Measurements from ENCODE around the gene HCN2.

The HCN2 gene

DNA sequence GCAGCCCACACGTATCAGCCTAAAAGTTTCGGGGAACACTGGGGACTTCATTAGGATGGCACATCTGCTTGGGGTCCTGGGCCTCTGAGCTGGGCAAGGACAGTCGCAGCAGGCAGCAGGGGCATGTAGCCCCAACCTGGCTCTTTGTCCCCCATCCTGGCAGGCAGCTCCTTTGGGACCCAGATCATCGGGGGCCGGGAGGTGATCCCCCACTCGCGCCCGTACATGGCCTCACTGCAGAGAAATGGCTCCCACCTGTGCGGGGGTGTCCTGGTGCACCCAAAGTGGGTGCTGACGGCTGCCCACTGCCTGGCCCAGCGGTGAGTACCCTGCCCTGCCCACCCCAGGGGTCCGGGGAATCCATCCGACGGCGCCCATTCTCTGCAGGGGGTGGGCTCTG is 42.6 kb upstream of the HCN2 start:
- ChIA-PET CTCF (no interaction called here), POLR2A (interaction anchor here (0.5 kb wide), 1 partner anchor 103 kb away, joined by 8 read pairs; no protein-coding TSS in a partner anchor)
- TF ChIP-seq, protein P1, sequence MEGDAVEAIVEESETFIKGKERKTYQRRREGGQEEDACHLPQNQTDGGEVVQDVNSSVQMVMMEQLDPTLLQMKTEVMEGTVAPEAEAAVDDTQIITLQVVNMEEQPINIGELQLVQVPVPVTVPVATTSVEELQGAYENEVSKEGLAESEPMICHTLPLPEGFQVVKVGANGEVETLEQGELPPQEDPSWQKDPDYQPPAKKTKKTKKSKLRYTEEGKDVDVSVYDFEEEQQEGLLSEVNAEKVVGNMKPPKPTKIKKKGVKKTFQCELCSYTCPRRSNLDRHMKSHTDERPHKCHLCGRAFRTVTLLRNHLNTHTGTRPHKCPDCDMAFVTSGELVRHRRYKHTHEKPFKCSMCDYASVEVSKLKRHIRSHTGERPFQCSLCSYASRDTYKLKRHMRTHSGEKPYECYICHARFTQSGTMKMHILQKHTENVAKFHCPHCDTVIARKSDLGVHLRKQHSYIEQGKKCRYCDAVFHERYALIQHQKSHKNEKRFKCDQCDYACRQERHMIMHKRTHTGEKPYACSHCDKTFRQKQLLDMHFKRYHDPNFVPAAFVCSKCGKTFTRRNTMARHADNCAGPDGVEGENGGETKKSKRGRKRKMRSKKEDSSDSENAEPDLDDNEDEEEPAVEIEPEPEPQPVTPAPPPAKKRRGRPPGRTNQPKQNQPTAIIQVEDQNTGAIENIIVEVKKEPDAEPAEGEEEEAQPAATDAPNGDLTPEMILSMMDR (IDR thresholded peaks at IDR 0.05; ENCODE audit: control extremely low read depth, extremely low read depth, low read depth, missing control alignments) = no peak
- no peak for DNase-seq (ENCODE audit: extremely low spot score)

DNA sequence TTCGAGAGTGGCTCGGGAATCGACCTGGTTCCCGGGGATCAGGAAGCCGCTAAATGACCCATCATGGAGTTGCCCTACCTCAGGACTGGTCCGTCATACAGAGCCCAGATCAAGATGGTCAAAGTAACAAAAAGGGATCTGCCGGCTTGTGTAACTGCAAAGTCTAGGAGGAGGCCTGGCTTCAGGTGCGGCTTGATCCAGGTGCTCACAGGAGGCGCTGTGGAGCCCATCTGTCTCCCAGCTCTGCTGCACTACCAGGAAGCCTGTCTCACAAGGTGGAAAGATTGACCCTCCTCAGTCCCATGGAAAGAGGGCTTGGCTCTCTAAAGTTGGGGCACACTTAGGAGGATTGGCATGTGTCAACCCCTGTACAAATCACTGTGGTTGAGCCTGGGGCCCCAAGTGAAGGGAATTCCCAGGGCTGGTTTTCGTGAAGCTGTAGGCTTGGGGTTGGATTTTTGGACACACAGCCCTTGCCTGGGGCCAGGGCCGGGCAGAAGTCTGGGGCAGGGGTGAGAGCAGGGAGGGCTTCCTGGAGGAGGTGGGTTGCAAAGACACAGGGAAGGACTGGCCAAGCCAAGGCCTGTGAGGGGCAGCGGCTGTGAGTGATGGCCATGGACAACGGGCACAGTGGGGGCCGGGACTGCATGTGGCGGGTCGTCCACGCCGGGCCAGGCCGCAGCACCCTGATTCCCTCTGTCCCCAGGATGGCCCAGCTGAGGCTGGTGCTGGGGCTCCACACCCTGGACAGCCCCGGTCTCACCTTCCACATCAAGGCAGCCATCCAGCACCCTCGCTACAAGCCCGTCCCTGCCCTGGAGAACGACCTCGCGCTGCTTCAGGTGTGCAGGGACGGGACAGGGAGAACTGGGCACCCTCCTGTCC is 41.6 kb upstream of the HCN2 start:
- TF ChIP-seq, protein P1 (IDR thresholded peaks at IDR 0.05; ENCODE audit: control extremely low read depth, extremely low read depth, low read depth, missing control alignments) = no peak
- ChIA-PET CTCF (no interaction called here), POLR2A (no interaction called here)
- DNase-seq (ENCODE audit: extremely low spot score) = no peak

DNA sequence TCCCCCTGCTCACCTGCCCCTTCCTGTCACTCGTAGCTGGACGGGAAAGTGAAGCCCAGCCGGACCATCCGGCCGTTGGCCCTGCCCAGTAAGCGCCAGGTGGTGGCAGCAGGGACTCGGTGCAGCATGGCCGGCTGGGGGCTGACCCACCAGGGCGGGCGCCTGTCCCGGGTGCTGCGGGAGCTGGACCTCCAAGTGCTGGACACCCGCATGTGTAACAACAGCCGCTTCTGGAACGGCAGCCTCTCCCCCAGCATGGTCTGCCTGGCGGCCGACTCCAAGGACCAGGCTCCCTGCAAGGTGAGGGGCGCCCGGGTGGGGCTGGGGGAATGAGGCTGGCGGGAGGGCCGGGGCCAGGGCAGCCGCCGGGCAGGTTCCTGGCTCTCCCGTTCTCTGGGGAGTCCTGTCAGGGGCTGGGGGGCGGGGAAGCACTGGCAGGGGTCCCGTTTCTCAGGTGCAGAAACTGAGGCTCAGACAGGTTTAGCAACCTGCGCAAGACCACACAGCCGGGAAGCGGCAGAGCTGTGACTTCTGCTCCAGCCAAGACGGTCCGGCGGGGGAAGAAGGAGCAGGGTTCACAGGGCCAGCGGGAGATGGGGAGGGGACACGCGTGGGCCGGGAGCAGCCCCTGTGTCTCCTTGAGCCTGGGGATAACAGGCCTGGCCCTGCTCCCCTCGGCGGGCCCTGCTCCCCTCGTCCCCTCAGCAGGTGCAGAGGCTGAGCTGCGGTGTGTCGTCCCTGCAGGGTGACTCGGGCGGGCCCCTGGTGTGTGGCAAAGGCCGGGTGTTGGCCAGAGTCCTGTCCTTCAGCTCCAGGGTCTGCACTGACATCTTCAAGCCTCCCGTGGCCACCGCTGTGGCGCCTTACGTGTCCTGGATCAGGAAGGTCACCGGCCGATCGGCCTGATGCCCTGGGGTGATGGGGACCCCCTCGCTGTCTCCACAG is 40.5 kb upstream of the HCN2 start:
- TF ChIP-seq, protein P1 (IDR thresholded peaks at IDR 0.05; ENCODE audit: control extremely low read depth, extremely low read depth, low read depth, missing control alignments) = no peak
- DNase-seq (ENCODE audit: extremely low spot score) = no peak
- ChIA-PET POLR2A (no interaction called here), CTCF (no interaction called here)

DNA sequence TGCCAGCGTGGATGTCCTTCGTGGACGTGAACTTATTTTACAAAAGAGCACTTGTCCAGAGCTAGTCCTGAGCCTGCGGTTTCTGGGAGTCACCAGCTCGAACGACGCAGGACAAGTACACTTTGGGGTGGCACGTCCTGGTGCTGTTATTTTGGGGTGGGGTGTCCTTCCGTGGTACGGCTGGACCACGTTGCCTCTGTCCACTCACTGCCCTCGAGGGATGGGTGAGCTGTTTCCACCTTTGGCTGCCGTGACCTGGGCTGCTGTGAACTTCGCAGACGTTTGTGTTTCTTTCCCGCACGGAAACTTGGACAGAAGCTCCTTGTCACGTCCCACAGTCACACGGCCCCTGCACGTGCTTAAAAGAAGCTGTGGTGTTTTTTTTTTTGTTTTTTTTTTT is 34.9 kb upstream of the HCN2 start:
- ChIA-PET CTCF (no interaction called here), POLR2A (no interaction called here)
- no peak for DNase-seq (ENCODE audit: extremely low spot score)
- TF ChIP-seq, protein P1 (IDR thresholded peaks at IDR 0.05; ENCODE audit: control extremely low read depth, extremely low read depth, low read depth, missing control alignments) = no peak

DNA sequence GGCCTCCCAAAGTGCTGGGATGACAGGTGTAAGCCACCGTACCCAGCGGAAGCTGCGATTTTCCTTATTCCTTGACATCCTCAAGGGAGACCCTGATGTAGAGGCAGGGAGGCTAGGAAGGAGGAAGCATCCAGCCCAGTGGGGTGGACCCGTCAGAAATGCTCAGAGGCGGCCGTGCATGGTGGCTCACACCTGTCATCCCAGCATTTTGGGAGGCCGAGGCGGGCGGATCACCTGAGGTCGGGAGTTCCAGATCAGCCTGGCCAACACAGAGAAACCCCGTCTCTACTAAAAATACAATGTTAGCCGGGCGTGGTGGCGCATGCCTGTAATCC is 34.2 kb upstream of the HCN2 start:
- POLR2A ChIA-PET = no interaction called here
- no peak for DNase-seq (ENCODE audit: extremely low spot score)
- TF ChIP-seq, protein P1 (IDR thresholded peaks at IDR 0.05; ENCODE audit: control extremely low read depth, extremely low read depth, low read depth, missing control alignments) = no peak
- CTCF ChIA-PET = interaction anchor here (0.9 to 1.5 kb wide), 2 partner anchors 9 to 12 kb away, joined by 3 to 6 read pairs; no protein-coding TSS in a partner anchor

DNA sequence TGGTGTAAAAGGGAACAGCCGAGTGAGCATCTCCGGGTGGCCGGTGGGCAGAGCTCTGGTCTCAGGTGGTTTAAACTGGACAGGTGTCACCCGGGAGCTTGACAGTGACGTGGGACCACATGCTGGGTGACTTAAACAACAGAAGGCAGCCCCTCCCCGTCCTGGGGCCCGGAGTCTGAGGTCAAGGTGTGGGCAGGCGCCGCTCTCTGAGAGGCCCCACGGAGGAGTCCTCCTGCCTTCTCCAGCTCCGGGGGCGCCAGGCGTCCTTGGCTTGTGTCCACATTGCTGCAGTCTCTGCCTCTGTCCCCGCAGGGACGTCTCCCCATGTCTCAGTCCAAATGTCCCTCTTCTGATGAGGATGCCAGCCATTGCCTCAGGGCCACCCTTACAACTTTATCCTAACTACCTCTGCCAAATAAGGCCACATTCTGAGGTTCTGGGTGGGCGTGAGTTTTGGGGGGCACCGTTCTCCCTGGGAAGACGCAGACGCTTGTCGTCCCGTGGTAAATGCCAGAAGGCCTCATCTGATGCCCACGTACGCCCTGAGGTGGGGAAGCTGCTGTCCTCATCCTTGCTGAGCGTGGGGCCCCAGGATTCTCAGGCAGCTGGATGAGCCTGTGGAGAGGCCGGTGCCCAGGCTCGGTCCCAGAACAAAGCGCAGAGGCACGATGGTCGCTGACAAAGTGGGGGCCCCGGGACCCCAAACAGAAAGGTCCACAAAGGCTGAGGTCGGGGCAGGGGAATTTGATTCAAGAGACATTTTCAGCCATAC is 32.9 kb upstream of the HCN2 start:
- POLR2A ChIA-PET = no interaction called here
- no peak for DNase-seq (ENCODE audit: extremely low spot score)
- TF ChIP-seq, protein P1 (IDR thresholded peaks at IDR 0.05; ENCODE audit: control extremely low read depth, extremely low read depth, low read depth, missing control alignments) = no peak
- CTCF ChIA-PET = interaction anchor here (1.5 kb wide), 1 partner anchor 11 kb away, joined by 6 read pairs; no protein-coding TSS in a partner anchor
